ENCODE data around the gene CCDC15.

The CCDC15 gene

DNA sequence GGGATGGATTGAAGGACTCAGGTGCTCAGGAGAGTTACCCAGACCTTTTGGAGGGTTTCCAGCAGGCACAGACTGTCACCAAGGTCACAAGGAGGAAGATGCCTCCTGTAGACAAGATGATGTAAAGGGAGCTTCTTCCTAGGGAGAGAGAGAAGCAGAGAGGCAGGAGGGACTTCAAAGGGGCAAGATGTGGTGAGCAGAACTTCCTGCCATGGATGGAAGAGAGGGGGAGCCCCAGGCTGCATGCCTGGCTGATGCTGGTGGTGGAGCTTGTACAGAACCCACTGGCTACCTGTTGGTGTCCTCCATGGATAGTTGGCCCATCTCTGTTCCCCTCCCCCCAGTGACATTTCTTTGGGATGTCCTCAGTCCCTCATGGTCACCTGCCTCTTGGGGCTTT, 30.7 kb upstream of the CCDC15 start:
- H3K9me3 ChIP-seq (ENCODE audit: control insufficient read depth in 5 of 5, low read length in 5 of 5): no peaks in the 10 kb centered on the region
- no peak overlapping the region for H3K4me3 ChIP-seq (ENCODE audit: low read depth in 1 of 5, low read length in 5 of 5)
- no peak overlapping the region for H3K9ac ChIP-seq (ENCODE audit: low read length in 5 of 5)
- H3K4me1 ChIP-seq (ENCODE audit: control insufficient read depth in 5 of 5, insufficient read depth in 5 of 5, low read length in 5 of 5): peaks cover 0 to 18% (median 11%) of the 10 kb centered on the region in 5 donors
- H3K27ac ChIP-seq (ENCODE audit: low read depth, low read length): no peak overlapping the region
- peaks cover 0 to 19% (median 13%) of the 10 kb centered on the region in 5 donors for H3K36me3 ChIP-seq (ENCODE audit: control insufficient read depth in 5 of 5, insufficient read depth in 5 of 5, low read length in 5 of 5)
- H3K27me3 ChIP-seq (ENCODE audit: control insufficient read depth in 5 of 5, insufficient read depth in 4 of 5, low read length in 5 of 5): no peaks in the 10 kb centered on the region

DNA sequence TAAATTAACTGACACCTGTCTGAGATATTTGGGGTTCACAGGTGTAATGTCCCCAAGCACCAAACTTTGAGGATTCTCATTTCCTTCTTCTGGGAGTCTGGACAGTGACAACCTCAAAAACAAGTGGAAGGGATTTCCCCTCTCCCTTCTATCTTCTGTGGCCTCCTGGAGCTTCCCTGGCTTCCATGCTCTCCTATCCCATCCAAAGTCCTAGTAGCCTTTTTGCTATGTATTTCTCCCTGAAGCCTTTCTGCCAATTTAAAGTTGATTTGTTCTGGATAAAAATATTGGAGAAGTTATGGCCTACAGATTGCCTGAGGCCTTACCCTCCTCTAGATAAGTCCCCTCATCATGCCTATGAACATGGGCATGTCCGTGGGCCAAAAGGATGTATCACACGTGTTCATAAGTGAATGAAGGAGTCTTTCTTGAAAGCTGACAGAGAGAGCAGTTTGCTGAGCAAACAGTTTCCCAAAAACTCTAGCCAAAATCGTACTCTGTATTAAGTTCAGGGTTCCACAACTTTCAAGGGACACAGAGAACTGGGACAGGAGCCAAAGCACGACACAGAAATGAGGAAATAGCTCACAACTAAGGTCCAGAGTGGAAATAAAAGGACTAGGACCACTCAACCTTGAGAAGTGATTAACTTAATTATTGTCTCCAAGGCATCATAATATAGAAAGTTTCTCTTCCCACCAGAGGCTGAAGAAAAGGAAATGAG, 24.9 kb upstream of the CCDC15 start:
- no peak overlapping the region for H3K9ac ChIP-seq (ENCODE audit: low read length in 5 of 5)
- H3K27ac ChIP-seq (ENCODE audit: low read depth, low read length): peak overlapping the region; percentile 49
- no peaks in the 10 kb centered on the region for H3K9me3 ChIP-seq (ENCODE audit: control insufficient read depth in 5 of 5, low read length in 5 of 5)
- H3K27me3 ChIP-seq (ENCODE audit: control insufficient read depth in 5 of 5, insufficient read depth in 4 of 5, low read length in 5 of 5): no peaks in the 10 kb centered on the region
- H3K4me3 ChIP-seq (ENCODE audit: low read depth in 1 of 5, low read length in 5 of 5): no peak overlapping the region
- H3K36me3 ChIP-seq (ENCODE audit: control insufficient read depth in 5 of 5, insufficient read depth in 5 of 5, low read length in 5 of 5): peaks cover 0 to 7% (median 0%) of the 10 kb centered on the region in 5 donors
- H3K4me1 ChIP-seq (ENCODE audit: control insufficient read depth in 5 of 5, insufficient read depth in 5 of 5, low read length in 5 of 5): peaks cover 0 to 31% (median 19%) of the 10 kb centered on the region in 5 donors

DNA sequence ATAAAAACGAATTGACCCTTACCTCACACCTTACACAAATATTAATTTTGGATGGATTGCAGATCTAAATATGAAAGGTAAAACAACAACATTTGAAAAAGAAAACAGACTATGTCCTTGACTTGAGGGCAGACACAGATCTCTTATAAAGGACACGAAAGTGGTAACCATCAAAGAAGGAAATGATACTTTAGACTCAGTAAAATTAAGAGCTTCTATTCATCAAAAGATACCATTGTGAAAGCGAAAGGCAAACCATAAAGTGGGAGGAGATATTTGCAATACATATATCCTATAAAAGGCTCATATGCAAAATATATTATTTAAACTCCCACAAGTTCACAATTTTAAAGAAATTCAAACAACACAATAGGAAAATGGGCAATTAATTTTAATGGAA, 23.2 kb upstream of the CCDC15 start:
- Histone ChIP-seq H3K27me3 (ENCODE audit: control insufficient read depth in 5 of 5, insufficient read depth in 4 of 5, low read length in 5 of 5) (no peaks in the 10 kb centered on the region), H3K36me3 (ENCODE audit: control insufficient read depth in 5 of 5, insufficient read depth in 5 of 5, low read length in 5 of 5) (no peaks in the 10 kb centered on the region), H3K27ac (ENCODE audit: low read depth, low read length) (no peak overlapping the region), H3K9me3 (ENCODE audit: control insufficient read depth in 5 of 5, low read length in 5 of 5) (no peaks in the 10 kb centered on the region), H3K4me3 (ENCODE audit: low read depth in 1 of 5, low read length in 5 of 5) (no peak overlapping the region), H3K9ac (ENCODE audit: low read length in 5 of 5) (no peak overlapping the region), H3K4me1 (ENCODE audit: control insufficient read depth in 5 of 5, insufficient read depth in 5 of 5, low read length in 5 of 5) (peaks cover 0 to 44% (median 29%) of the 10 kb centered on the region in 5 donors)

DNA sequence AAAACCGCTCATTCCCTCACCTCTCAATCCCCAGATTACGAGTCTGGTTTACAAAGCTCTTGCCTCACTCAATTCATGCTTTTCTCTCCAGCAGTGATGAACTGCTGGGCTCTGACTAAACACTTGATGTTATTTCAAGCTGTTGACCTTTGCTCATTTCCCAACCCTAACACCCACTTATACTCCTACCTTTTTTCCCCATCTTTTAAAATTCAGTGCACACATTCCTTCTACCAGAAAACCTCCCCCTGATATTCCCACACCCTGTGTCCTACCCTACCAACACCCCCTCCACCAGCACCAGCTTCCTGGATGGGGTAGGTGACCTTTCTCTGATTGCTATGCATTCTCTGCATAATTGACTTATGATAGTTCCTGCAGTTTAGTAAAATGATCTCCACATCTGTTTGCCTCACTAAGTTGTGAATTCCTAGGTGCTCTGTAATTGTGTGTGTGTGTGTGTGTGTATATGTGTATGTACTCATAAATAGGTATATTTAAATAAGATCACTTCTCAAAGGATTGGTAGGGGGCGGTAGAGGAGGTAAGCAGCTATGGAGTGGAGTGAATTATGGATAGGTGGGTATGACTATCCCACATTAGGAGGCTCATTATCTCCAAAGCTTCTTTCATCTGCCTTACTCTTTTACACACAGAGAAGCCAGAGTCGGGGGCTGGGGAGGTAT, 19.0 kb upstream of the CCDC15 start:
- peak overlapping the region; percentile 95 for H3K27ac ChIP-seq (ENCODE audit: low read depth, low read length)
- no peaks in the 10 kb centered on the region for H3K27me3 ChIP-seq (ENCODE audit: control insufficient read depth in 5 of 5, insufficient read depth in 4 of 5, low read length in 5 of 5)
- H3K36me3 ChIP-seq (ENCODE audit: control insufficient read depth in 5 of 5, insufficient read depth in 5 of 5, low read length in 5 of 5): no peaks in the 10 kb centered on the region
- peak overlapping the region in 2 of 5 donors; percentile 57 to 81 for H3K9ac ChIP-seq (ENCODE audit: low read length in 5 of 5)
- H3K4me3 ChIP-seq (ENCODE audit: low read depth in 1 of 5, low read length in 5 of 5): peak overlapping the region; percentile 31 to 84 (median 62)
- H3K9me3 ChIP-seq (ENCODE audit: control insufficient read depth in 5 of 5, low read length in 5 of 5): no peaks in the 10 kb centered on the region
- peaks cover 0 to 55% (median 30%) of the 10 kb centered on the region in 5 donors for H3K4me1 ChIP-seq (ENCODE audit: control insufficient read depth in 5 of 5, insufficient read depth in 5 of 5, low read length in 5 of 5)

DNA sequence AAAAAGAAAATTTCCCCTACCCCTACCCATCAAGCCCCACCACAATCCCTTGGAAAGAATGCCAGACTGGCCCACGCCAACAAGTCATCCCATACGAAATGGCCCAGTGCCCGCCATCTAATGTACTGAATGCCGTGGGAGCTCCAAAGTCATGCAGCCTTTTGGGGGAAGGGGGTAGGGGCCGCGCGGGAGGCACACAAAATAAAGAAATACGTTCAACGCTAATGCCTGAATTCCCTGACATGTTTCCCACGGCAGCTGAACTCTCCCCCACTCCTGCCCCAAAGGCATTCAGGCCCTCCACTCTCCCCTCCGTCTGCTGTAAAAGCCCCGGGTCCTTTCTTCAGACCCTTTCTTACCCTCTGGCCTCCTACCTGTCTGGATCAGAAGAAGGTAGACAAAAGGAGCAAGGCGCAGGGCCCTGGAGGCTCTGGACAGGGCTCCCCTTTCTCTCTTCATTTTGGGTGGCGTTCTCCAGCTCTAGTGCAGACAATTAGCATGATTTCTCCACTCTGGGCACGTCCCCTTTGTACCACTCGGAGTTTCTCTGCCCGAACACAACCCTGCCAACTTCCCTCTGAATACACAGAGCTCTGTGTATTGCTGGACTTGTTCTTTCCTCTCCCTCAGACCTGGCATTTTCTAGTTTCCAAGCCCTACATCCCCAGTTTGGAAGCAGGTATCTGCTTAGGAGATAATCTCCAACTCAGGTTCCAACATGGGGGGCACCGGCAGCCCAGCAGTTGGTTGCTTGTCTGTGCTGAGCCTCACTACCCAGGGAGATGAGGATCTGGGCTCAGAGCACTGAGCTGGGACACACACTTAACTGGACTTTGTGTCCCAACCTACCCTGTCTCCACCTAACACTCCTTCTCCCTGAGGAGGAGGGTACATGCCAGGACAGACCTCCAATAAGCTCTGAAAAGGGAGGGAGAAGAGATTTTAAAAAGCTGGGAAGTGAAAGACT, 18.2 kb upstream of the CCDC15 start, which contains the start of gene HEPACAM:
Gene HEPACAM, minus strand, starts transcription at position 500 of the 967 bp plus-strand sequence. Its CDS starts 41 bp downstream, at position 459.
- Histone ChIP-seq H3K36me3 (ENCODE audit: control insufficient read depth in 5 of 5, insufficient read depth in 5 of 5, low read length in 5 of 5) (no peaks in the 10 kb centered on the region), H3K4me1 (ENCODE audit: control insufficient read depth in 5 of 5, insufficient read depth in 5 of 5, low read length in 5 of 5) (peaks cover 0 to 48% (median 30%) of the 10 kb centered on the region in 5 donors), H3K9ac (ENCODE audit: low read length in 5 of 5) (peak within 1 kb of the TSS in 4 of 5 donors; percentile 25 to 81 (median 50)), H3K27ac (ENCODE audit: low read depth, low read length) (peak within 1 kb of the TSS; percentile 95), H3K27me3 (ENCODE audit: control insufficient read depth in 5 of 5, insufficient read depth in 4 of 5, low read length in 5 of 5) (no peaks in the 10 kb centered on the region), H3K4me3 (ENCODE audit: low read depth in 1 of 5, low read length in 5 of 5) (peak within 1 kb of the TSS; percentile 31 to 84 (median 62)), H3K9me3 (ENCODE audit: control insufficient read depth in 5 of 5, low read length in 5 of 5) (no peaks in the 10 kb centered on the region)

DNA sequence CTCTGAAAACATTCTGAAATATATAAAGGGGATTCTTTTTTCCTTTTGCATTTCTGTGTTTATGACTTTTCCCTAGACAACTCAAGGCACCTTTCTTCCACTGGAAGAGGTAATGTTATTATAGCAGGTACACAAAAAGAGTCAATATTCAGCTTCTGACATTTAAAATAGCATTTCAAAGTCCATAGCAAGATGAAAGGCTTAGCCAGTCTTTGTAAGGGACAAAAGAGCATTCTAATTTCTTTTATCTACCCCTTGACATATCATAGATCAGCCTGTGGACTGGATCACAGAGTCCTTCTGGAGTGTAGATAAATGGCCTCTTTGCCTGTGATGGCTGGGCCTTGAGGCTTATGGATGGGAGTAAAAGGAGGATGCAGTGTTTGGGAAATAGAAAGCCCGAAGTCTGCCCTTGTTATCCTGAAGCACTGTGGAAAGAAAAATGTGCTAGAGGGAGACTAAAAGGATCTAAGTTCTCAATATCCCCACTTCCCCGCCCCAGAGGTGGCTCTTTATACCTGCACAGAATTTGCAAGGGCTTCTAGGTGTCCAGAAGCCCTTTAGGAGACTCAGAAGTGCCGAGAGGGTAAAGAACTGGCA, 16.6 kb upstream of the CCDC15 start:
- Histone ChIP-seq H3K36me3 (ENCODE audit: control insufficient read depth in 5 of 5, insufficient read depth in 5 of 5, low read length in 5 of 5) (no peaks in the 10 kb centered on the region), H3K27ac (ENCODE audit: low read depth, low read length) (peak overlapping the region; percentile 95), H3K9me3 (ENCODE audit: control insufficient read depth in 5 of 5, low read length in 5 of 5) (no peaks in the 10 kb centered on the region), H3K4me1 (ENCODE audit: control insufficient read depth in 5 of 5, insufficient read depth in 5 of 5, low read length in 5 of 5) (peaks cover 0 to 48% (median 30%) of the 10 kb centered on the region in 5 donors), H3K4me3 (ENCODE audit: low read depth in 1 of 5, low read length in 5 of 5) (no peak overlapping the region), H3K9ac (ENCODE audit: low read length in 5 of 5) (no peak overlapping the region), H3K27me3 (ENCODE audit: control insufficient read depth in 5 of 5, insufficient read depth in 4 of 5, low read length in 5 of 5) (no peaks in the 10 kb centered on the region)

DNA sequence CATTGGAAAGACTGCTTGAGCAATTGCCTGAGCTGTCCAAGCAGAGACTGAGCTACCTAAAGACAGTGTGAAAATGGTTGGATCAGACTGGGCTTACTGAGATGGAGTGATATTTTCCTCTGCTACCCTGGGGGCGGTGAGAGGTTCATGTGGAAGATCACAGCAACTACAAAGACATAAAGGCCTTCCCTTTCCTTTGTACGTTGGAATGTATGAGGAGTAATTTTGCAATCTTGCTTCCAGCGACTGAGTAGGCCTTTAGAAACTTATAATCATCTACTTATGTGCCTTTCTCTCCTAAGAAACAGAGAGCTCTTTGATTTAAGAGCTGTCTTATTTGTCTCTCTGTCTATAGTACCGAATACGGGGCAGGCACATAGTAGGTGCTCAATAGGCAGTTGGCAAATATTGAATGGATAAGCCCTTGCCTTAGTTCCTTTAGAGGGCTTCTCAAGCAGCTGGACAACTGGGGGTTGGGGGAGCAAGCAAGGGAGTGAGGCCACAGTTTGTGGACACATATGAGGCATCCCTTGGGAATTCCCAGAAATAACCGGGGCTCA, 15.7 kb upstream of the CCDC15 start:
- Histone ChIP-seq H3K27me3 (ENCODE audit: control insufficient read depth in 5 of 5, insufficient read depth in 4 of 5, low read length in 5 of 5) (no peaks in the 10 kb centered on the region), H3K4me1 (ENCODE audit: control insufficient read depth in 5 of 5, insufficient read depth in 5 of 5, low read length in 5 of 5) (peaks cover 0 to 45% (median 30%) of the 10 kb centered on the region in 5 donors), H3K27ac (ENCODE audit: low read depth, low read length) (peak overlapping the region; percentile 95), H3K9ac (ENCODE audit: low read length in 5 of 5) (no peak overlapping the region), H3K36me3 (ENCODE audit: control insufficient read depth in 5 of 5, insufficient read depth in 5 of 5, low read length in 5 of 5) (no peaks in the 10 kb centered on the region), H3K4me3 (ENCODE audit: low read depth in 1 of 5, low read length in 5 of 5) (no peak overlapping the region), H3K9me3 (ENCODE audit: control insufficient read depth in 5 of 5, low read length in 5 of 5) (no peaks in the 10 kb centered on the region)

DNA sequence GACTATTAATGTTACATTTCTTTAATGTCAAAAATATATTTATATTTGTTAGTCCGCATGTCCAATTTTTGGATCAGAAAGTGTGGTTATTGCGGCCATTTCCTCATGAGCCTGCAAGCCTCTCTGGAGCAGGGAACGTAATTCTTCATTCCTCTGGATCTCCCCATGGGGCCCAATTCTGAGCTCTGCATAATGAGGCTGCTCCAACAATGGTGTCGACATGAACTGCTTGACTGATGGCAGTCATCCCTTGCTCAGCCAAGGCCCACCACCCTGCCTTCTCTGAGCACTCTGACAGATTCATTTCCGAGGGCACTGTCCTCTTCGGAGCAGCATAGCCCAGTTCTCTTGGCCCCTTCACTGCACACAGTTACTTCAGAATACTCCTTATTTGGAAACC, 15.0 kb upstream of the CCDC15 start:
- Histone ChIP-seq H3K27me3 (ENCODE audit: control insufficient read depth in 5 of 5, insufficient read depth in 4 of 5, low read length in 5 of 5) (no peaks in the 10 kb centered on the region), H3K4me1 (ENCODE audit: control insufficient read depth in 5 of 5, insufficient read depth in 5 of 5, low read length in 5 of 5) (peaks cover 0 to 49% (median 33%) of the 10 kb centered on the region in 5 donors), H3K36me3 (ENCODE audit: control insufficient read depth in 5 of 5, insufficient read depth in 5 of 5, low read length in 5 of 5) (no peaks in the 10 kb centered on the region), H3K9me3 (ENCODE audit: control insufficient read depth in 5 of 5, low read length in 5 of 5) (no peaks in the 10 kb centered on the region), H3K27ac (ENCODE audit: low read depth, low read length) (peak overlapping the region; percentile 95), H3K4me3 (ENCODE audit: low read depth in 1 of 5, low read length in 5 of 5) (no peak overlapping the region), H3K9ac (ENCODE audit: low read length in 5 of 5) (no peak overlapping the region)

DNA sequence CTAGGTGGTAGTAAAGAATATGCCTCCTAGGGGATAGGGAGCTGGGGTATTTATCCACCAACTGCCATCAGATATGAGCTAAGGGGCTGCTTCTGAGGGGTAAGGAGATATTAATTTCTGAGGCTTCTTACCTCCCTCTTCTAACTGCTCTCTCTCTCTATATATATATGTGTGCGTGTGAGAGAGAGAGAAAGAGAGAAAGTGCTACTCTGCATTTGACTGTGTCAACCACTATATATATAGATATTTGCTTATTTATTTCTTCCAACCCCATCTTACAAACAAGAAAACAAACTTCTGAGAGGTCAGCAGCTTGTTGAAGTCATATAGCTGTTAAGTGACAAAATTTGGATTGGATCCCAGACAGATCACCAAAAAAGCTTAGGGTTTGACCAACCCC, 12.3 kb upstream of the CCDC15 start:
- Histone ChIP-seq H3K4me3 (ENCODE audit: low read depth in 1 of 5, low read length in 5 of 5) (no peak overlapping the region), H3K4me1 (ENCODE audit: control insufficient read depth in 5 of 5, insufficient read depth in 5 of 5, low read length in 5 of 5) (peaks cover 0 to 35% (median 20%) of the 10 kb centered on the region in 5 donors), H3K9me3 (ENCODE audit: control insufficient read depth in 5 of 5, low read length in 5 of 5) (no peaks in the 10 kb centered on the region), H3K27ac (ENCODE audit: low read depth, low read length) (no peak overlapping the region), H3K36me3 (ENCODE audit: control insufficient read depth in 5 of 5, insufficient read depth in 5 of 5, low read length in 5 of 5) (no peaks in the 10 kb centered on the region), H3K9ac (ENCODE audit: low read length in 5 of 5) (no peak overlapping the region), H3K27me3 (ENCODE audit: control insufficient read depth in 5 of 5, insufficient read depth in 4 of 5, low read length in 5 of 5) (no peaks in the 10 kb centered on the region)

Measured in subcutaneous abdominal adipose tissue (tissue), 5 donors.